Epithelial cell of esophagus (primary cell): ENCODE measurements around the gene FGGY.

Source experiments
- DNase-seq: peaks from one replicate; pipeline ENCODE4 v3.0.0; 2010; ENCODE audit warnings: low read depth
- H3K4me3 ChIP-seq: 2 replicates; pipeline ENCODE4 v1.5.1; 2011; ENCODE audit warnings: mild to moderate bottlenecking, low read length, control low read depth
- CTCF ChIP-seq: IDR thresholded peaks from 2 replicates; pipeline ENCODE4 v1.5.1; 2011; ENCODE audit warnings: low read depth, mild to moderate bottlenecking, low read length, control low read depth, inconsistent platforms; ENCODE audit not compliant: insufficient read depth; ENCODE audit errors: missing control alignments

Gene FGGY

DNA sequence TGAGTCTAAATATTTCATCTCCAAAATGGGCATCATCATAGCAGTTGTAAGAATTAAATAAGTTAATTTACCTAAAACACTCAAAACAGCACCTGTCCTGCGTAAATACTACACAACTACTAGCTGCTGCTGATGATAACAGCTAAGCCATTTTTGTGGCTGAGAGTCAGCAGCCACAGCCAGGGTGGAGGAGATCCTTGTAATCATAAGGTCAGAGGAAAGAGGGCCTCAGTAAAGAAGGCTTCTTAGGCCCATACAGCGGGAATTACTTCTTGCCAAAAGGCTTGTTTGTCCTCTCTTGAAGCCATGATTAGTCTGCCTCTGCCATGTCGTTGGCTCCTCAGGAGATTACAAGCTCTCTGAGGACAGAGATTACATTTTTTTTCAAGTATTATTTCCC lies 245.0 kb downstream of the FGGY start:
- H3K4me3 ChIP-seq, result no peak overlapping the region
- no peak for TF ChIP-seq CTCF
- no peak for DNase-seq

DNA sequence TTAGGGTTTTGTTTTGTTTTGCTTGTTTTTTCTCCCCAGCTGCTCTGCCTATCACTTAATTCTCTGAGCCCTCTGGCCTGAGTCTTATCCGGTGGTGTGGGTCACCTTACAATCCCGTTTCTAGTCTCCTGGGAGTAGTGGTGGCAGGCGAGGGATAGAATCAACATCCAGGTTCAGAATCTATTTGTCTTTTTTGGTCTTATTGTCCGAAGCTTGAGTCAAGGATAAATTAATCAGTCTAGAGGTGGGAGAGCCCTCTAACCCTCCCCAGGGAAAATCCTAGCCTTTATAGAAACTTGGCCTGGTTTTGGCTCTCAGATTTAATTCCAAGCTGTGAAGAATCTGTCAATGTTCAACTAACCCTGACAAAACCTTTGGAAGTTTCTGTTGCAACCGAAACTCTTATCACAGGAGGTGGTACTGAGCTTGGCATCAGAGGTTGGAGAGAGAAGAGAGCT lies 246.3 kb downstream of the FGGY start:
- H3K4me3 ChIP-seq, result no peak overlapping the region
- TF ChIP-seq CTCF, result no peak
- DNase-seq, result no peak

DNA sequence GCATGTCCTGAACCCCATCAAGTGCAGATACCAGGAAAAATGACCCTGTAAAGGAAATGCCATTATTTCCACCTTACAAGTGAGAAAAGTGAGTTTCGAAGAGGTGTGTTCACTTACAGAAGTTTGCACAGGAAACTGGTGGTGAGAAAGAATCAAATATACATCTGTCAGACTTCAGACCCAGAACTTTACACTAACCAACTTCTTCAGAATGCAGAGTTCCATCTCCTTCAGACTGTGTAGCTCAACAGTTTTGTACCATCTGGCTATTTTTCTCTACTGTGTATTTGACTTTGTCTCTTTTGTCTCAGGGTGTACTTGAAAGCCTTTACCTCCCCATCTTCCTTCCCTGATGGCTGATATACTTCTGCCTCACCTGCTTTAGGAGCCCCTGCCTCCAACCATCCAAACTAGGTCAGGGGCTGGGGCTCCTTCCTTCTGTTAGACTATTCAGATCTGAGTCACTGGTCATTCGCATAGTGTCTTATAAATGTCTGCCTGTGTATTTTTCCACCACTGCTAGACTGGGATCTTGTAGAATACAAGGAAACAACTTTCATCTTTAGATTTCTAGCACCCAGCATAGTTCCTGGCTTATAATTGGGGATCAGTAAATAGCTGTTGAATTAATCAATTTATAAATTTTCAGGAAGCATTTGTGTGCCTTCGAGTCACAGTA lies 247.9 kb downstream of the FGGY start:
- DNase-seq, result no peak
- TF ChIP-seq CTCF, result no peak
- no peak overlapping the region for H3K4me3 ChIP-seq

DNA sequence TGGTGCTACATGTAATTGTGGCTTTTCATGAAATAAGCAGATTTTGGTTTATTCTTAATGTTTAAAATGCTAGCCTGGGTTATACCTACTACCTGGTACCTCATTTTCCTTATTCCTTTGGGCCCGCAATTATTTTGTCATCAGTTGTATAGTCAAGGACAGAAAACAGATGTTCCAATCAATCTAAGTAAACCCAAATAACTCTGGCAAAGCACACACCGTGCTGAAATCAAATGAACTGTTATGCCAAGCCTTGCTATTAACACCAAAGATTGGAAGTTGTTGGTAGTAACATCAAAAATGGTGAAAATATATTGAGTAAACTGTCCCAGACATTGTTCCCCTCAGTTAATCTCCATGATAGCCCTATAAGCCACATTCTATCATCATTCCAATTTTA lies 248.9 kb downstream of the FGGY start:
- no peak for DNase-seq
- TF ChIP-seq CTCF, result no peak

GRCh38 chr1:59549066-59549837 lies 252.4 kb downstream of the FGGY start:
- TF ChIP-seq CTCF, result no peak
- DNase-seq, result no peak
- no peak overlapping the region for H3K4me3 ChIP-seq

More for the DNA sequence above, 248.9 kb downstream of the FGGY start:
- H3K4me3 ChIP-seq, result no peak overlapping the region

DNA sequence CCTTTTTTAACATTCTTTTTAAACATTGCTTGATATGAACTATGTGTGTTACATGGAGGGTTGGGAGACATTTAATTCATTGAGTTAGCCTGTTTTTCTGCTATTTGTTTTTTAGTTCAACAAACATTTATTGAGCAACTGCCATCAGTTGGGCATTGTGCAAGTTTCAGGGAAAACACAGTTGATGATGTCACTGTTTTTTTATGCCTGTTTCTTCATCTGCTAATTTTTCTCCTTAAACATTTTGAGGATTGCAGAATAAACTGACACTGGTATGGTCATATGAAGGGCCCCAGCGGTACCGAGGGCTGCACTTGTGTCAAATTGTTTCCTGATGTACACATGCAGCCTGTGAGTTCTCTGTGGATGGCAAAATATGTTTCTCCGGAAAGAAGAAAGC lies 253.0 kb downstream of the FGGY start:
- no peak for TF ChIP-seq CTCF
- H3K4me3 ChIP-seq, result no peak overlapping the region
- peak; percentile 67 for DNase-seq
